Mesothelial cell of epicardium (in vitro differentiated cells): Measurements from ENCODE around the gene ADAMTS17. TPM values are rescaled to one million over a fixed set of nuclear protein-coding genes. Genes with fewer than 3 reads are reported as not detected.

Source experiments
- DNase-seq, 2 experiments: peaks; one replicate each; pipeline ENCODE4 v3.0.0; 2021; ENCODE audit warnings: low spot score in 2 of 2; ENCODE audit not compliant: unreplicated experiment in 2 of 2
- H3K27ac Mint-ChIP-seq: 2 replicates; pipeline ENCODE4 v1.8.0; 2021; ENCODE audit warnings: mixed read lengths
- H3K27me3 Mint-ChIP-seq: 2 replicates; pipeline ENCODE4 v1.8.0; 2021; ENCODE audit warnings: low read depth, mixed read lengths
- H3K36me3 Mint-ChIP-seq: 2 replicates; pipeline ENCODE4 v1.8.0; 2021; ENCODE audit warnings: mixed read lengths
- H3K4me1 Mint-ChIP-seq: 2 replicates; pipeline ENCODE4 v1.8.0; 2021; ENCODE audit warnings: mixed read lengths
- H3K4me3 Mint-ChIP-seq: 2 replicates; pipeline ENCODE4 v1.8.0; 2021; ENCODE audit warnings: mild to moderate bottlenecking, moderate library complexity, mixed read lengths
- H3K9me3 Mint-ChIP-seq: 2 replicates; pipeline ENCODE4 v1.8.0; 2021; ENCODE audit warnings: mixed read lengths
- total RNA-seq: library from RNA; stranded (reverse); gene quantifications from 3 replicates; pipeline ENCODE4 v1.2.1, GENCODE V29; 2021
- TF ChIP-seq, protein P1 (sequence below): fragments of 200-600 bp; sonication (generic); IDR thresholded peaks from one replicate; pipeline ENCODE4 v1.5.0; 2021; ENCODE audit warnings: antibody characterized with exemption; ENCODE audit not compliant: unreplicated experiment

The ADAMTS17 gene
- total RNA-seq, 1 donor from 2014 or later = 39.4 TPM

DNA sequence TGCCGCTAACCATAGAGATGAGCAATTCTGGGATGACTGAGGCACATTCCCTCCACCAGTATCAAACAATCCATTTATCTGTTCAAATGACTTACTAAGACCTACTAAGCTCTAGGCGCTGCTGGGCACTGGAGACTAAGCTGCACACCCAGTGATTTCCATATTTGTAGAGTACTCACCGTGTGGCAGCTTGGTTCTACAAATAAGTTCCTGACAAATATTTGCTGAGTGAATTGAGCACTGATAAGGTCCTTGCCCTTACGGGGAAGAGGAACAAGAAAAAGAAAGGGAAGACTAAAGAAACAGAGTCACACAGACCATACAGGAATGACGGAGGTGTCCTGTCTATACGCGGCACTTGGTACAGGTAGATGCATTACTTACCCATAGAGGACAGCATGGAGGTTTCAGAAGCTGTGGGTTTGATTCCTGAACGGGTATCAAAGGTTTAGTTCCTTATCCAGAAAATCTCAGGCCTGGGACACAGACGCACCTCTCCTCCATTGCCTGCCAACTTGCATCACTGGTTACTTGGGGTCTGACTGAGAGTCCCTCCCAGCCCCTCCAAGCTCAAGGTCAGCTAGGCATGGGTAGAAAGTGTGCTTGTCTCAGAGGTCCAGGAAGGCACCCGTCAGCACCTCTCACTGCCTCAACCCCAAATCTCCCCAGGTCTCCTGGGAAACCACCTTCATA is 310.0 kb downstream of the ADAMTS17 start:
- Mint-ChIP-seq H3K27ac (no peak overlapping the region), H3K9me3 (peaks cover 22% of the 10 kb centered on the region), H3K27me3 (no peaks in the 10 kb centered on the region), H3K4me1 (peaks cover 14% of the 10 kb centered on the region), H3K36me3 (peaks cover 32% of the 10 kb centered on the region), H3K4me3 (no peak overlapping the region)
- TF ChIP-seq, protein P1, sequence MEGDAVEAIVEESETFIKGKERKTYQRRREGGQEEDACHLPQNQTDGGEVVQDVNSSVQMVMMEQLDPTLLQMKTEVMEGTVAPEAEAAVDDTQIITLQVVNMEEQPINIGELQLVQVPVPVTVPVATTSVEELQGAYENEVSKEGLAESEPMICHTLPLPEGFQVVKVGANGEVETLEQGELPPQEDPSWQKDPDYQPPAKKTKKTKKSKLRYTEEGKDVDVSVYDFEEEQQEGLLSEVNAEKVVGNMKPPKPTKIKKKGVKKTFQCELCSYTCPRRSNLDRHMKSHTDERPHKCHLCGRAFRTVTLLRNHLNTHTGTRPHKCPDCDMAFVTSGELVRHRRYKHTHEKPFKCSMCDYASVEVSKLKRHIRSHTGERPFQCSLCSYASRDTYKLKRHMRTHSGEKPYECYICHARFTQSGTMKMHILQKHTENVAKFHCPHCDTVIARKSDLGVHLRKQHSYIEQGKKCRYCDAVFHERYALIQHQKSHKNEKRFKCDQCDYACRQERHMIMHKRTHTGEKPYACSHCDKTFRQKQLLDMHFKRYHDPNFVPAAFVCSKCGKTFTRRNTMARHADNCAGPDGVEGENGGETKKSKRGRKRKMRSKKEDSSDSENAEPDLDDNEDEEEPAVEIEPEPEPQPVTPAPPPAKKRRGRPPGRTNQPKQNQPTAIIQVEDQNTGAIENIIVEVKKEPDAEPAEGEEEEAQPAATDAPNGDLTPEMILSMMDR = no peak
- DNase-seq = no peak

DNA sequence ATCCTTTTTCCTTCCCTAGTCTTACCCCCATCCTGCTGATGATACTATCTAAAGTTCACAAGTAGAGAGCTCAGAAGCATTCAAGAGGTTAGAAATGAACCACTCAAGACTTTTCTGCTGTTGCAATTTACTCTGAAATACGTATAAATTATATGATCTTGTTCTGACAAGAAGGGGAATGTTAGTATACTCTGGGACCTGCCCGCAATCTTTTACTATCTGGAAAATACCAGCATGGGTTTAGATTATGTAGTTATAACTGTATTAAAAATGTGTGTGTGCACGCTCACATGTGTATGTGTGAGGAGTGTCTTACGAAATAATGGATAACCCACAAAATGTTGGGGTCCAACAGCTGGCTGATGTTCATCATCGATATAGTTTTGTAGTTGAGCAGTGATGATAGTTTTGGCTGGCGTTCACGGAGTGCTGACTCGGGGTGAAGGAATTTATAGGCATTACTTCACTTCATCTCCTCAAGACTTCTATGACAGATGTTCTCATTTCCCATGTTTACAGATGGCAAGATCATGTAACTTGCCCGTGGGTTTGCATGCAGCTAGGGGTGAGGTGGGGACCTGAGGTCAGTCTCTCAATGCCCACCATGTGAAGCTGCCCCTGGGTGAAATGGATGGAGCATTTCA is 311.1 kb downstream of the ADAMTS17 start:
- H3K4me3 Mint-ChIP-seq = no peak overlapping the region
- H3K27ac Mint-ChIP-seq = no peak overlapping the region
- peaks cover 37% of the 10 kb centered on the region for H3K36me3 Mint-ChIP-seq
- peaks cover 14% of the 10 kb centered on the region for H3K4me1 Mint-ChIP-seq
- TF ChIP-seq, protein P1 = no peak
- H3K9me3 Mint-ChIP-seq = peaks cover 24% of the 10 kb centered on the region
- DNase-seq = no peak
- no peaks in the 10 kb centered on the region for H3K27me3 Mint-ChIP-seq

DNA sequence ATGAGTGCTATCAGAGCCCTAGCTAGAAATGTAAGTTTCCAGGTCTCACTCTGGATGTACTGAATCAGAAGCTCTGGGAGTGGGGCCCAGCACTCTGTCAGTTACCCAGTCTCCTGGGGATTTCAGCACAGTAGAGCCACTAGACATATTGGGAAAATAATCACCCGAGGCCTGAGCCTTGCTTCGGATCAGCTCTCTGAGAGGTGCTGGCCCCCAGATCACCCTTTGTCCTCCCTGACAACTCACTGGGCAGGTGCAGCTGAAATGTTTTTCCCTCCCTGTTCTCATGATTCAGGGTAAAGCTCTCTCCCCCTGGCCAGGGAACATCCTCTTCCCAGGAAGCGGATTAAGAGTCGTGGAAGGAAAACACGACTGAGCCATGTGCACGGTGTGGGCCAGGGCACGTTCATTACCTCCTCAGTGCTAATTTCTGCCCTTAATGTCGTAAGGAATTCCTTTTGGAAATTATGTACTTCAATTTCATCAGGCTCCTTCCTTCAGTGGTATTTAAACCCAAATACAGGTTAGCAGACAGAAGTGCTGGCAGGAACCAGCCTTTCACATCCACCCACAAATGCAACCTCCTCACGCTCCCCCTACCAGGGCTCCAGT is 311.8 kb downstream of the ADAMTS17 start:
- TF ChIP-seq, protein P1 = no peak
- Mint-ChIP-seq H3K27me3 (no peaks in the 10 kb centered on the region), H3K4me1 (peaks cover 9% of the 10 kb centered on the region), H3K9me3 (peaks cover 24% of the 10 kb centered on the region), H3K4me3 (no peak overlapping the region), H3K27ac (no peak overlapping the region), H3K36me3 (peaks cover 39% of the 10 kb centered on the region)
- no peak for DNase-seq

DNA sequence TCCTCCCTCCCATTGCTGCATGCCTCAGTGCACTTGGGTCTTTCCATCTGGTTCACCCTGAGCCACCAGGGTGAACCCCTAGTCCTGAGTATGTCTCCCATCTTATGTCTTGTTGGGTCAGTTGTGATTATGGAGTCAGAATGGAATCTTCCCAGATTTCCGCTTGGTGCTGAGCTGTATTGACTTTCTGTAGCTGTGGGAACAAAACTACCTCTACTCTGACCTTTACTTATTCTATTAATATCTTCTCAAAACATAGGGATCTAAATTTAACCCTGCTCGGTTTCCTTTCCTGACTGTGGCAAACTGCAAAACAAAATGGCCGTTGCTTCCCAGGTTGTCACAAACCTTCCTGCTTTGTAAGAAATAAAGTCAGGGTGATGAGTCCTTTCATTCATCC is 312.7 kb downstream of the ADAMTS17 start:
- TF ChIP-seq, protein P1 = no peak
- no peak overlapping the region for H3K27ac Mint-ChIP-seq
- no peaks in the 10 kb centered on the region for H3K27me3 Mint-ChIP-seq
- no peak for DNase-seq
- H3K4me1 Mint-ChIP-seq = peaks cover 9% of the 10 kb centered on the region
- H3K4me3 Mint-ChIP-seq = no peak overlapping the region
- H3K9me3 Mint-ChIP-seq = peaks cover 24% of the 10 kb centered on the region
- H3K36me3 Mint-ChIP-seq = peaks cover 42% of the 10 kb centered on the region

DNA sequence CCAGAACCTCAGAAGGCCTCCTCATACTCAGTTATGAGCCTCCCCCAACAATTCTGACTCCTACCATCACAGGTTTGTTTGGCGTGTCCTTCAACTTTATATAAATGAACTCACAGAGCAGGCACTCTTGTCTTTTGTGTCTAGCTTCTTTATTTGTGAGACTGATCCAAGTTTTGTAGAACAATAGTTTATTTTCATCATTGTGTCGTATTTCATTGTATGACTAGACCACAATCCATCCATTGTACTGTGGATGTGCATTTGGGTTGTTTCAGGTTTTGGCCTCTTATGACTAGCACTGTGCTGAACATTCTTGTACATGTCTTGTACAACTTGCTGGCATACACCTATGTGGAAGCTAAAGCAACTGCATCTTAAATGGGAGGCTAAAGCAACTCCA is 315.7 kb downstream of the ADAMTS17 start:
- no peak for DNase-seq
- Mint-ChIP-seq H3K4me1 (peaks cover 30% of the 10 kb centered on the region), H3K36me3 (peaks cover 37% of the 10 kb centered on the region), H3K27ac (no peak overlapping the region), H3K4me3 (no peak overlapping the region), H3K27me3 (no peaks in the 10 kb centered on the region), H3K9me3 (peaks cover 24% of the 10 kb centered on the region)
- TF ChIP-seq, protein P1 = no peak
